SK-N-SH (cell line): ENCODE results near the gene RTL3. TPM values are rescaled to one million over a fixed set of nuclear protein-coding genes. Genes with fewer than 3 reads are reported as not detected.

Source experiments
- EP300 ChIP-seq, 2 experiments: IDR thresholded peaks; 2 replicates each; pipeline versions ENCODE4 v1.4.0 to v1.6.1; 2012; ENCODE audit warnings: borderline replicate concordance in 1 of 2, low read depth in 1 of 2, low read length in 1 of 2
- RCOR1 ChIP-seq: fragments of 150-350 bp; IDR thresholded peaks from 2 replicates; pipeline ENCODE4 v1.6.1; 2017; ENCODE audit warnings: antibody characterized with exemption, low read length
- REST ChIP-seq: IDR thresholded peaks from 2 replicates; pipeline ENCODE4 v1.6.1; 2012; ENCODE audit warnings: mild to moderate bottlenecking, low read depth, low read length, moderate library complexity
- TEAD4 ChIP-seq: IDR thresholded peaks from 2 replicates; pipeline ENCODE4 v1.4.0; 2012; ENCODE audit warnings: mild to moderate bottlenecking, borderline replicate concordance; ENCODE audit not compliant: insufficient read depth
- USF2 ChIP-seq: fragments of 150-350 bp; IDR thresholded peaks from 2 replicates; pipeline ENCODE4 v1.6.1; 2017; ENCODE audit warnings: antibody characterized with exemption, low read length, low read depth, borderline replicate concordance
- polyA plus RNA-seq, 3 experiments: library from polyadenylated mRNA; depleted of rRNA; stranded (reverse); fragments of >200 nt; gene quantifications; 2 replicates each; pipeline ENCODE4 v1.2.3, GENCODE V29; 2012

The RTL3 gene
- polyA plus RNA-seq, 1 of the 3 experiments (the other 2 are of a cell fraction), result 0.64 TPM

- TF ChIP-seq REST, result no peak
- TF ChIP-seq USF2, result no peak
- TF ChIP-seq EP300 (IDR thresholded peaks at IDR 0.05; ENCODE audit: borderline replicate concordance in 1 of 2, low read depth in 1 of 2, low read length in 1 of 2), result no peak
- TF ChIP-seq TEAD4, result no peak
- no peak for TF ChIP-seq RCOR1
Measured at GRCh38 chrX:78614264-78614663, 44.9 kb downstream of the RTL3 start (continued).

Other genes with a start within 250 kb of the RTL3 start
- gene LPAR4, start 88.4 kb upstream of the RTL3 start, polyA plus RNA-seq (2012; rRNA removed), result not detected in 2 replicates